Stimulated activated naive CD8-positive, alpha-beta T cell treated with anti-CD3 and anti-CD28 coated beads, Interleukin-15, Interleukin-2, amounts not matched to agents 100 U/mL and 50 U/mL, for 24 hours (primary cell): ENCODE measurements around the gene SEMA4A.

ENCODE experiments used
- ATAC-seq: fragments of 150-1000 bp; cut with Tn5 transposase; one replicate; pipeline ENCODE4 v1.10.0; 2021
- DNase-seq: peaks from one replicate; pipeline ENCODE4 v3.0.0; 2021

SEMA4A gene

GRCh38 chr1:156135930-156136871 is 17.2 kb upstream of the SEMA4A start:
- no peak for ATAC-seq

DNA sequence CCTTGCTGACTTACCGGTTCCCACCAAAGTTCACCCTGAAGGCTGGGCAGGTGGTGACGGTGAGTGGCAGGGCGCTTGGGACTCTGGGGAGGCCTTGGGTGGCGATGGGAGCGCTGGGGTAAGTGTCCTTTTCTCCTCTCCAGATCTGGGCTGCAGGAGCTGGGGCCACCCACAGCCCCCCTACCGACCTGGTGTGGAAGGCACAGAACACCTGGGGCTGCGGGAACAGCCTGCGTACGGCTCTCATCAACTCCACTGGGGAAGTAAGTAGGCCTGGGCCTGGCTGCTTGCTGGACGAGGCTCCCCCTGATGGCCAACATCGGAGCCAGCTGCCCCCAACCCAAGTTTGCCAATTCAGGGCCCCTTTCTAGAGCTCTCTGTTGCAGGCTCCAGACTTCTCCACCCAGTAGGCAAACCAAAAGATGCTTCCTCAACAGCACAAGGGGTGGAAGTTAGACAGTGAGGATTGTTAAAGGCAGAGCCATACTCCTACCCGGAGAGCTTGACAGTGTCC is 16.4 kb upstream of the SEMA4A start:
- no peak for ATAC-seq
- no peak for DNase-seq

More at GRCh38 chr1:156135930-156136871, 17.2 kb upstream of the SEMA4A start:
- no peak for DNase-seq

DNA sequence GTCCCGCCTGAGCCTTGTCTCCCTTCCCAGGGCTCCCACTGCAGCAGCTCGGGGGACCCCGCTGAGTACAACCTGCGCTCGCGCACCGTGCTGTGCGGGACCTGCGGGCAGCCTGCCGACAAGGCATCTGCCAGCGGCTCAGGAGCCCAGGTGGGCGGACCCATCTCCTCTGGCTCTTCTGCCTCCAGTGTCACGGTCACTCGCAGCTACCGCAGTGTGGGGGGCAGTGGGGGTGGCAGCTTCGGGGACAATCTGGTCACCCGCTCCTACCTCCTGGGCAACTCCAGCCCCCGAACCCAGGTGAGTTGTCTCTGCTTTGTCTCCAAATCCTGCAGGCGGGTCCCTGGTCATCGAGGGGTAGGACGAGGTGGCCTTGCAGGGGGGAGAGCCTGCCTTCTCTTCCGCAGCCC is 14.9 kb upstream of the SEMA4A start:
- no peak for DNase-seq
- no peak for ATAC-seq

DNA sequence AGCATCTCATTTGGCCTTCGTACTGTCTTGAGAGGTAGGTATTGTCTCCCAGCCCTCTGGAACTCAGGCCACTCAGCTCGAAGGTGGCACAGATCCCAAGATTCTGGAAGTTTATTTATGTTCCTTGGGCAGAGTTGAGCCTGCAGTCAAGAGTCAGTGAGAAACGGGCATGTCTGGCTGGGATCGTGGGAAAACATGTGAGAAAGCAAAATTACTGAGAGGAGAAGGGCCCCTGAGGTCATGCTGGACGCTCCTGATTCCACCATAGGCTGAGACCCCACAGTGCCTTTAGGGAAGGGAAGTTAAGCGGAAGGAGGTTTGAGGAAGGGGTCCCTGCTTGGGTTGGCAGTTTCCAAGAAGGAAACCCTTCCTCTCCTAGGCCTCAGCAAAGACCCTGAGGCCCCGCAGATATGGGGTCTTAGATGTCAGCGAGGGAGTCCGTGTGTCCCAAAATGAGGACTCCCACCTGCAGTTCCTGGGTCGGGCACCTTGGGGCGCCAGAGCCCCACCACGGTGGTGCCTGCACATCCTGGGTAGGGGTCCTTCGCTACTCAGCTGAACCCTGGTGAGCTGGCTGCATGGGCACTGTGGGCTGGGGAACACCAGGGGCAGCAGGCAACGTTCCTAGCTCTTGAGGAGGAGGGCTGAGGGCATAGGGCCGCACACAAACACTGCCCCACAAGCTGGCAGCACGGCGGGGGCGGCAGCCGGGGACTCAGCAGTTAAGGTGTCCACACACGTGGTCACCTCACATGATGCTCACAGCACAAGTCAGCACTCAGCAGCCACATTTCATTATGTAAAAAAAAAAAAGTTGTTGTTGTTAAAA is 12.3 kb upstream of the SEMA4A start:
- DNase-seq (peak; percentile 69), ATAC-seq (no peak)

GRCh38 chr1:156143765-156144489 is 9.5 kb upstream of the SEMA4A start:
- no peak for DNase-seq
- ATAC-seq, result no peak

- no peak for DNase-seq
- no peak for ATAC-seq
Observed at GRCh38 chr1:156144742-156145141, 8.6 kb upstream of the SEMA4A start.

DNA sequence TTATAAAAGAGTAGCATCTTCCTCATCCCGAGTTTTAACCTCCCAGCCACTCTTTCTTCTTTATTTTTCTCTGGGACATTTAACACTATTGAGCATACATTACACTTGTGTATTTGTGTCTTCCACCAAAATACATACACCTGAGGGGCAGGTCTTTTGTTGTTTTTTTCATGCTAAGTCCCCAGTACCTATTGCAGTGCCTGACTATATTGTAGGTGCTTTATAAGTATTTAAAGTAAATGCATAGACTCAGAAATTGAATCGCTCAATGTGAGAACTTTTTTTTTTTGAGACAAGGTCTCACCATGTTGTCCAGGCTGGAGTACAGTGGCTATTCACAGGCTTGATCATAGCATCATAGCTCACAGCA is 7.8 kb upstream of the SEMA4A start:
- DNase-seq (no peak), ATAC-seq (no peak)

DNA sequence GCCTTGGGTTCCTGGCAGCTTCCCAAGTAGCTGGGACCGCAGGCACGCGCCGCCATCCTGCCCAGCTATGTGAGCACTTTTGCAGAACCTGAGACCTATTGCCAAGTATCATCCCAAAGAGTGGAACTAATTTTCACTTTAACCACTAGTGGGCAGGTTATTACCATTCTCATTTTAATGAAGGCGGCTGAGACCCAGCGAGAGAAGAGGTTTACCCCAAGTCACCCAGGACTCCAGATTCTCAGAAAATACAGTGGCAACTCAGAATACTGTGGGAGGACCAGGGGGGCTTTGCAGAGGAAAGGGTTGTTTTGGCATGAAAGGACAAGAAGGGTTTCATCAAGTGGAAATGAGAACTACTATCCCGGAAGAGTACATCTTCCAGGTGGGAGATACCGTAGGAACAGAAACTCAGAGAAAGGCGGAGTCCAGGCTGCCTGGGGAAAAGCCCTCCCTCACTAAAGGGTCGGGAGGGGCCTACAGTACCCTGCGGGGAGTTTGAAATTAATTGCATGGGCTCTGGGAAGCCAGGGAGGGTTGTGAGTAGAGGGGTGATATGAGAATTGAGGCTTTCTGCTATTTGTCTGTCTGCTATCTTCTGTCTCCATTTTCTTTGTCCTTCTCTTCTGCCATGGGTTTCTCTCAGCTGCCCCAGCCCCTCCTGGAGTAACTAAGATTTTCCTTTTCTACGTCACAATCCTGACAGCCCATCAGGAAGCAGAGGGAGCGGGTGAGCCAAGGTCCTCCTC is 7.2 kb upstream of the SEMA4A start:
- DNase-seq (peak; percentile 51), ATAC-seq (peak; percentile 78)

DNA sequence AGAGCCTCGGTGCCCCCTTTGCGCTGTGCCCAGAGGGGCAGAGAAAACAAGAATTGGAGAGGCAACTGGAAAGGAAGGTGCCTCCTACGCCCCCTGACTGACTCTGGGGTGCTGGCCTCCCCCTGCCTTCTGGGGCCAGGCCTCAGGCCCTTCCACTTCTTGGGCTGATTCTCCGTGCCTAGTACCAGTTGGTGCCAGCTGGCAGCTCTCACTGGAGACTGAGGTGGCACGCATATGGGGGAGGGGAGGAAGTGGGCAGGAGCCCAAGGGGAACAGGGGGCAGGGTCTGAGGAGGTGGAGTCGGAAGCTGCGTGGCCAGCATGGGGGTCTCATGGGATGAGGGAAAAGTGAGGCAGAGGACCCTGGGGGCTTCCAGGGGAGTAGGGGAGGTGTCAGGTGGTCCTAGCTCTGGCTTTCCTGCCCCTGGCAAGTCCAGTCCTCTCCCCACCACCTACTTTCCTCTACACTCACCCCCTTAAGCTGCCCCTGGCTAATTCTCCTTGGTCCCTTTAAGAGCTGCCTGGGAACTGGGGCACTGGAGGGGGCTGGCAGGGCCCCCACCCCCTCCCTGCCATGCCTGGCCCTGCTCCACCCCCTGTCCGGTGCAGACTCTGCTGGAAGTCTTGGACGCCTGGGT is 6.5 kb upstream of the SEMA4A start:
- DNase-seq, result peak; percentile 55
- ATAC-seq, result no peak

DNA sequence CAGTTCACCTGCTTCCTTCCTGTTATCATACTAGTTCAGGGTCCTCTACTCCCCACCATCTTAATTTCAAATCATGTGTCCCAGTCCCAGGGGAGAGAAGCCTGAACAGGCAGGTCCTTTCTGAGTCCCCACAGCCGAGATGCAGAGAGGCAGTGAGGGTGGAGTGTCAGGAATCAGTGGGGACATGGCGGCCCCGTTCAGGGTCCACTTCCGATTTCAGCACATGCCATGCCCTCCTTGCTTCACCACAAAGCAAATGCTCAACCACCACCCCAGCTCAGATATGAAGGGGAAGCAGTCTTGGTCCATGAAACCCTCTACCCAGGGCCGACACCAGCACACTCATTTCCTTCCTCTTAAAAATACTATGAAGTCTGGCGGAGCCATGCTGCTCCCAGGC is 5.2 kb upstream of the SEMA4A start:
- ATAC-seq, result no peak

GRCh38 chr1:156149374-156150332 is 3.7 kb upstream of the SEMA4A start:
- no peak for DNase-seq

More for the DNA sequence above, 5.2 kb upstream of the SEMA4A start:
- no peak for DNase-seq

GRCh38 chr1:156150333-156151011 is 2.9 kb upstream of the SEMA4A start:
- ATAC-seq, result peak; percentile 14

More at GRCh38 chr1:156149374-156150332, 3.7 kb upstream of the SEMA4A start:
- ATAC-seq, result peak; percentile 10

DNA sequence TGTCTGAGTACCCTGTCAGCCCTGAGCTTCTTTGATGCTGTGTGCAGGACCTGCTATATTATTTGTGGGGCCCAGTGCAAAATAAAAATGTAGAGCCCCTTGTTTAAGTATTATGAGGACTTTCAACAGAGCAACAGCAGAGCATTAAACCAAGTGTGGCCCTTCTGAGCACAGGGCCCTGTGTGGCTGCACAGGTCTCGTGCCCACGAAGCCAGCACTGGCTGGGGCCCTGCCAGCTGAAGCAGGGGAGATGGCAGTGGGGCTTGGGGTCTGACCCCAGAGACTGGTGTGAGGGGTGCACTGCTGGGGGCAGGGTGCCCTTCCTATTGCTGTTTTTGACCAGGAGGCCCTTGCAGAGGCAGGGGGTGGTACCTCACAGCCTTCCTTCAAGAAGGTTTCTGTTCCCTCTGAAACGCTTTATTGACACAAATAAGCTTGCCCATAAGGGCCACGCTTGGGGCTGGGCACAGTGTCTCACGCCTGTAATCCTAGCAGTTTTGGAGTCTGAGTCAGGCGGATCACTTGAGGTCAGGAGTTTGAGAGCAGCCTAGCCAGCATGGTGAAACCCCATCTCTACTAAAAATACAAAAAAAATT is 2.2 kb upstream of the SEMA4A start:
- no peak for ATAC-seq
- no peak for DNase-seq

More at GRCh38 chr1:156150333-156151011, 2.9 kb upstream of the SEMA4A start:
- DNase-seq, result peak; percentile 60

- peak; percentile 33 for ATAC-seq
- peak; percentile 60 for DNase-seq
Observed at GRCh38 chr1:156152628-156153027, 757 bp upstream of the SEMA4A start.

GRCh38 chr1:156154317-156154749 is 948 bp downstream of the SEMA4A start:
- DNase-seq, result peak; percentile 81
- peak; percentile 88 for ATAC-seq

GRCh38 chr1:156155756-156156510 is 2.5 kb downstream of the SEMA4A start:
- DNase-seq, result no peak
- no peak for ATAC-seq

DNA sequence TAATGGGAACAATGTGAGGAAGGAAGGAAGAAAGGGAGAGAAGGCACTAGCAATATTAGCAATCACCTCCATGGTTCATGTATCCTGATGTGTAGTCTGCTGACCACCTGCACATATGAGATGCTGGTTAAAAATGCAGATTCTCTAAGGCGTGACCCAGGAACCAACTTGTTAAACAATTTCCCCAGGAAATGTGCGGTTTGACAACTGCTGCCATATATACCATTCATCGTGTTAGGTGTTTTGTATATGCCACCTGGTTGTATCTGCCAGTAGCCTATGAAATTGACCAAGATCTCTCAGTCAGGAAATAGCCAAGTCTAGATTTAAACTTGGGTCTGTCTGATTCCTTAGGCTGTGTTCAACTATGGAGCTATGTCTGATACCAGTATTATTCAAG is 4.1 kb downstream of the SEMA4A start:
- DNase-seq (no peak), ATAC-seq (no peak)

GRCh38 chr1:156157966-156158365 is 4.6 kb downstream of the SEMA4A start:
- DNase-seq, result no peak
- no peak for ATAC-seq
